ENCODE data around the gene AKT3.
"Not testable (repeated sequence)": the region's sequence is repeated elsewhere in the genome, so short reads cannot be mapped to it uniquely, and the experiment has no call there.

AKT3 gene

GRCh38 chr1:243663651-243664050, 186.4 kb downstream of the AKT3 start:
- ChIA-PET CTCF (no interaction called here), POLR2A (no interaction called here)
- no peak for DNase-seq (ENCODE audit: low read depth, low spot score)
- H3K4me3 ChIP-seq (ENCODE audit: low read depth, low read length), result no peak overlapping the region
- TF ChIP-seq CTCF (IDR thresholded peaks at IDR 0.05; ENCODE audit: insufficient read depth, low read length, missing control alignments), result no peak

GRCh38 chr1:243662169-243662568, 187.9 kb downstream of the AKT3 start:
- POLR2A ChIA-PET; CTCF ChIA-PET; H3K4me3 ChIP-seq (ENCODE audit: low read depth, low read length); DNase-seq (ENCODE audit: low read depth, low spot score): not testable (repeated sequence)

GRCh38 chr1:243658594-243659105, 191.4 kb downstream of the AKT3 start:
- H3K4me3 ChIP-seq (ENCODE audit: low read depth, low read length), result no peak overlapping the region
- no peak for DNase-seq (ENCODE audit: low read depth, low spot score)
- TF ChIP-seq CTCF (IDR thresholded peaks at IDR 0.05; ENCODE audit: insufficient read depth, low read length, missing control alignments), result no peak
- POLR2A ChIA-PET, result no interaction called here
- CTCF ChIA-PET, result no interaction called here

GRCh38 chr1:243657793-243658192, 192.2 kb downstream of the AKT3 start:
- ChIA-PET POLR2A (no interaction called here), CTCF (interaction anchor here (1.0 kb wide), 1 partner anchor 25 kb away, joined by 3 read pairs; no protein-coding TSS in a partner anchor)
- TF ChIP-seq CTCF (IDR thresholded peaks at IDR 0.05; ENCODE audit: insufficient read depth, low read length, missing control alignments), result no peak
- no peak for DNase-seq (ENCODE audit: low read depth, low spot score)
- H3K4me3 ChIP-seq (ENCODE audit: low read depth, low read length), result no peak overlapping the region

GRCh38 chr1:243649530-243649929, 200.5 kb downstream of the AKT3 start:
- DNase-seq (ENCODE audit: low read depth, low spot score); POLR2A ChIA-PET; CTCF ChIA-PET; H3K4me3 ChIP-seq (ENCODE audit: low read depth, low read length): not testable (repeated sequence)

- POLR2A ChIA-PET, result no interaction called here
- no peak for TF ChIP-seq CTCF (IDR thresholded peaks at IDR 0.05; ENCODE audit: insufficient read depth, low read length, missing control alignments)
- no peak for DNase-seq (ENCODE audit: low read depth, low spot score)
- CTCF ChIA-PET, result no interaction called here
- no peak overlapping the region for H3K4me3 ChIP-seq (ENCODE audit: low read depth, low read length)
These were observed 203.2 kb downstream of the AKT3 start for GRCh38 chr1:243646841-243647240.

GRCh38 chr1:243645281-243645680, 204.8 kb downstream of the AKT3 start:
- CTCF ChIA-PET, result no interaction called here

More at GRCh38 chr1:243645281-243645680, 204.8 kb downstream of the AKT3 start:
- POLR2A ChIA-PET, result no interaction called here
- no peak for TF ChIP-seq CTCF (IDR thresholded peaks at IDR 0.05; ENCODE audit: insufficient read depth, low read length, missing control alignments)
- H3K4me3 ChIP-seq (ENCODE audit: low read depth, low read length), result no peak overlapping the region
- no peak for DNase-seq (ENCODE audit: low read depth, low spot score)

All from AG04449 (cell line).